Neuronal stem cell (in vitro differentiated cells): Measurements from ENCODE around the gene COQ8A.

Source experiments
- DNase-seq: peaks from one replicate; pipeline ENCODE4 v3.0.0-alpha.2; 2013; ENCODE audit warnings: low spot score
- H2AFZ ChIP-seq: one replicate; pipeline ENCODE4 v1.6.1; 2013; ENCODE audit warnings: mild to moderate bottlenecking, low read length, inconsistent platforms
- H2AK5ac ChIP-seq: 2 replicates; pipeline ENCODE4 v1.6.1; 2013; ENCODE audit warnings: low read depth, mild to moderate bottlenecking, inconsistent platforms, low read length, moderate library complexity, mixed read lengths
- H2BK120ac ChIP-seq: 2 replicates; pipeline ENCODE4 v1.6.1; 2013; ENCODE audit warnings: low read depth, mild to moderate bottlenecking, inconsistent platforms, low read length, moderate library complexity, mixed read lengths
- H2BK12ac ChIP-seq: one replicate; pipeline ENCODE4 v1.6.1; 2013; ENCODE audit warnings: low read length, inconsistent platforms
- H2BK15ac ChIP-seq: 2 replicates; pipeline ENCODE4 v1.6.1; 2013; ENCODE audit warnings: mild to moderate bottlenecking, low read length, inconsistent platforms, mixed read lengths
- H2BK5ac ChIP-seq: one replicate; pipeline ENCODE4 v1.6.1; 2013; ENCODE audit warnings: inconsistent platforms, mild to moderate bottlenecking, low read length, moderate library complexity
- H3K14ac ChIP-seq: one replicate; pipeline ENCODE4 v1.6.1; 2013; ENCODE audit warnings: low read length, inconsistent platforms
- H3K18ac ChIP-seq: 2 replicates; pipeline ENCODE4 v1.6.1; 2013; ENCODE audit warnings: low read length, inconsistent platforms
- H3K23ac ChIP-seq: 2 replicates; pipeline ENCODE4 v1.6.1; 2013; ENCODE audit warnings: low read depth, mild to moderate bottlenecking, mixed read lengths, low read length, inconsistent platforms; ENCODE audit not compliant: poor library complexity
- H3K27ac ChIP-seq: replicated peaks from 3 replicates; pipeline ENCODE4 v1.5.1; 2013; ENCODE audit warnings: low read length, inconsistent platforms
- H3K27me3 ChIP-seq, 3 experiments: 2 replicates each; pipeline ENCODE4 v1.6.1; 2013; ENCODE audit warnings: low read length in 3 of 3, mild to moderate bottlenecking in 2 of 3, inconsistent platforms in 1 of 3, low read depth in 1 of 3, mixed read lengths in 1 of 3, moderate library complexity in 1 of 3; ENCODE audit not compliant: control insufficient read depth in 3 of 3, insufficient read depth in 3 of 3
- H3K36me3 ChIP-seq, 2 donors: replicated peaks in 1 of 2; 2 replicates each; pipeline ENCODE4 v1.6.1; 2013; ENCODE audit warnings: low read length in 2 of 2; ENCODE audit not compliant: control insufficient read depth in 2 of 2, insufficient read depth in 2 of 2
- H3K4ac ChIP-seq: 2 replicates; pipeline ENCODE4 v1.6.1; 2013; ENCODE audit warnings: inconsistent platforms, mild to moderate bottlenecking, low read length, moderate library complexity
- H3K4me1 ChIP-seq, 2 donors: 1 replicate in 1 of 2; 2 replicates in 1 of 2; pipeline ENCODE4 v1.6.1; 2013; ENCODE audit warnings: low read length in 2 of 2, low read depth in 1 of 2; ENCODE audit not compliant: control insufficient read depth in 2 of 2, insufficient read depth in 1 of 2
- H3K4me2 ChIP-seq: one replicate; pipeline ENCODE4 v1.6.1; 2013; ENCODE audit warnings: mild to moderate bottlenecking, low read length, inconsistent platforms; ENCODE audit not compliant: insufficient read depth, poor library complexity, severe bottlenecking
- H3K4me3 ChIP-seq, 2 donors: 2 replicates each; pipeline ENCODE4 v1.5.1; 2013; ENCODE audit warnings: low read length in 2 of 2, mild to moderate bottlenecking in 2 of 2, inconsistent platforms in 1 of 2, moderate library complexity in 1 of 2
- H3K79me1 ChIP-seq: one replicate; pipeline ENCODE4 v1.6.1; 2013; ENCODE audit warnings: low read depth, mild to moderate bottlenecking, inconsistent platforms, low read length, moderate library complexity
- H3K9ac ChIP-seq: one replicate; pipeline ENCODE4 v1.6.1; 2013; ENCODE audit warnings: mild to moderate bottlenecking, low read depth, low read length, inconsistent platforms; ENCODE audit not compliant: poor library complexity
- H3K9me3 ChIP-seq, 2 donors: replicated peaks in 1 of 2; 2 replicates each; pipeline versions ENCODE3 to v1.6.1; 2013; ENCODE audit warnings: low read length in 2 of 2, mild to moderate bottlenecking in 2 of 2, inconsistent platforms in 1 of 2, low read depth in 1 of 2, mixed read lengths in 1 of 2, moderate library complexity in 1 of 2; ENCODE audit not compliant: control insufficient read depth in 2 of 2, insufficient read depth in 1 of 2
- H4K8ac ChIP-seq: one replicate; pipeline ENCODE4 v1.6.1; 2013; ENCODE audit warnings: low read depth, mild to moderate bottlenecking, inconsistent platforms, low read length, moderate library complexity
- H4K91ac ChIP-seq: one replicate; pipeline ENCODE4 v1.6.1; 2013; ENCODE audit warnings: low read length, low read depth, mild to moderate bottlenecking, inconsistent platforms; ENCODE audit not compliant: poor library complexity
- WGBS, 2 donors: extraction: QIAGEN DNeasy Blood & Tissue Kit; methylation state at CpG; one replicate each; pipeline ENCODE4 v1.1.7; 2013; ENCODE audit warnings: missing lambda C conversion rate in 2 of 2, mixed read lengths in 1 of 2; ENCODE audit not compliant: insufficient read length in 2 of 2, insufficient replicate concordance in 1 of 2; ENCODE audit errors: extremely low coverage in 2 of 2; 5-methylcytosine and 5-hydroxymethylcytosine counted together

The COQ8A gene

DNA sequence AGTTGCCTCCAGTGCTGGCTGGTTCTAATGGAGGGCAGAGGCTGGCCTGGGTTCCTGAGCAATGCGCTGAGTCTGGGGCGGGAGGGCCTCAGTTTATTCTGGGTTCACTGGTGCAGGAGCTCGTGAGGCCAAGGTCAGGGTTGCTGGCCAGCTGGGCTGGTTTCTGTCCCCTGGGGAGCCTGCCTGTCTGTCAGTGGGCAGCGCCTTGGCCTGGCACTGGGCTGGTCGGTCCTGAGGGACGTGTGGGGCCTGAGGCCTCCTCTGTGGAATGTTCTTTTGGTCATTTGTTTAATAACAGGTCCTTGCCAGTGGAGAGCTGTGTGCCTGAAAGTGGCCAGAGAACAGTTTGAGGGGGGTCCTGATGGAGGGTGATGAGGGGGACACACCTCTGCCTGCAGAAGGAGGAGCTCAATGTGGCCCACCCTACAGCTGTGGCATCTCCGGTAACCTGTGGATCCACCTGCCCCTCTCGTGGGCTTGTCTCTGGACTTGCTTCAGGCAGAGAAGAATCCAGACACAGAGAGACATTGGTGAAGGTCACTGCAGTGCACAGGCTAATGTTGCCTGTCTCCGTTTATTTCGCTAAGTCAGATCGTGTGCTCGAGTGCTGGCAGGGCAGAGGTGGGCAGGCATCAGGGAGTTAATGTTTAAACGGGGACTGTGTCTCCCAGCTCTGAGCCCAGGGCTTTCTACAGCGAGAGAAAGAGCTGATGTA is 34.6 kb downstream of the COQ8A start:
- Histone ChIP-seq H3K36me3 (peaks cover 2 to 3% of the 10 kb centered on the region in 2 donors), H3K27me3 (no peaks in the 10 kb centered on the region), H3K4me2 (no peak overlapping the region), H2AK5ac (peak overlapping the region; percentile 72), H2BK12ac (peak overlapping the region; percentile 8), H3K4me1 (peaks cover 21 to 26% of the 10 kb centered on the region in 2 donors), H3K23ac (no peak overlapping the region), H3K79me1 (peaks cover 5% of the 10 kb centered on the region), H2BK120ac (no peak overlapping the region), H2BK5ac (peak overlapping the region; percentile 32), H3K4ac (no peak overlapping the region), H2BK15ac (peak overlapping the region; percentile 41), H2AFZ (peak overlapping the region; percentile 69), H3K14ac (no peak overlapping the region), H3K27ac (no peak overlapping the region), H3K4me3 (no peak overlapping the region), H4K91ac (no peak overlapping the region), H3K9ac (peak overlapping the region; percentile 65), H4K8ac (no peak overlapping the region), H3K18ac (peak overlapping the region; percentile 66), H3K9me3 (peaks cover 5% of the 10 kb centered on the region in 2 donors)
- WGBS, 2 donors: no CpG with 5 or more reads among the region's 14 CpGs
- no peak for DNase-seq

DNA sequence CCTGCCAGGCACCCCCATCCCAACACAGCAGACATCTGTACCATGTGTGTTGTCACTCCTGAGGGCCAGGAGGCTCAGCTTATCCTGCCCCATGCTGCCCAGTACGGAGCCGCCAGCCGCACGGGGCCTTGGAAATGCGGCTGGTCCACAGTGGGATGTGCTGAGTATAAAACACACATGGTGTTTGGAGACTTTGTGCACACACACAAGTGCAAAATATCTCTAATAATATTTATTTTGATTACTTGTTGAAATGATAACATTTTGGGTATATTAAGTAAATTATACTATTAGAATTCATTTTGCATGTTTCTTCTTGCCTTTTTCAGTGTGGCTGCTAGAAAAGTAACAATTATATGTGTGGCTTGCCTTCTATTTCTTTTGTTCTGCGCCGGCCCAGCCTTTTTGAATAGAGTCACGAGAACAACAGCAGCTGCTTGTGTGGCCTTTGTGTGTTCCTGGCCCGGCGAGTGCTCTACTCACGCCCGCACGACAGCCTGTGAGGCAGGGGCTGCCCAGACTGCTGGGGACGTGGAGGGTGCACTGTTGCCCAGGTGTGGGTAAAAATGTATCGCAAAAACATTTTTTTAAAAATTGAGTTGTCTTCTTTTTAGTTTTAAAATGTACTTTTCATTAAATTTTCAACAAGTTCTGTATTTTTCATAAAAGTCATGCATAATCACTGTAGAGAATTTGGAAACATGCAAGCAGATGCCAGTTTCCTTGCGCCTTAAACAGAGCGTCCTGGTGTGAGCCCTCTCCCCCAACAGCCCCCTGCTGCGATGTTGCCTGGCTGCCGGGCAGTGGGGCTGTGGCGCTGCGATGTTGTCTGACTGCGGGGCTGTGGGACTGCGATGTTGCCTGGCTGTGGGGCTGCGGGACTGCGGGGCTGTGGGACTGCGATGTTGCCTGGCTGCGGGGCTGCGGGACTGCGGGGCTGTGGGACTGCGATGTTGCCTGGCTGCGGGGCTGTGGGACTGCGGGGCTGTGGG is 35.5 kb downstream of the COQ8A start:
- peaks cover 5% of the 10 kb centered on the region in 2 donors for H3K9me3 ChIP-seq
- no peak overlapping the region for H4K8ac ChIP-seq
- peaks cover 21 to 26% of the 10 kb centered on the region in 2 donors for H3K4me1 ChIP-seq
- H3K4ac ChIP-seq: no peak overlapping the region
- H2BK120ac ChIP-seq: no peak overlapping the region
- peaks cover 5% of the 10 kb centered on the region for H3K79me1 ChIP-seq
- no peak overlapping the region for H4K91ac ChIP-seq
- H2AK5ac ChIP-seq: peak overlapping the region; percentile 84
- peak overlapping the region; percentile 100 for H2BK12ac ChIP-seq
- peak overlapping the region; percentile 94 for H3K14ac ChIP-seq
- no peak overlapping the region for H3K23ac ChIP-seq
- H3K9ac ChIP-seq: no peak overlapping the region
- H2BK5ac ChIP-seq: peak overlapping the region; percentile 53
- H3K27me3 ChIP-seq: no peaks in the 10 kb centered on the region
- peak overlapping the region; percentile 41 for H2BK15ac ChIP-seq
- no peaks in the 10 kb centered on the region for H3K36me3 ChIP-seq
- peak overlapping the region; percentile 11 for H3K4me2 ChIP-seq
- H2AFZ ChIP-seq: peak overlapping the region; percentile 69
- WGBS, 2 donors: no CpG with 5 or more reads among the region's 32 CpGs
- H3K18ac ChIP-seq: peak overlapping the region; percentile 99
- peak; percentile 56 for DNase-seq
- H3K4me3 ChIP-seq: no peak overlapping the region
- H3K27ac ChIP-seq: no peak overlapping the region

DNA sequence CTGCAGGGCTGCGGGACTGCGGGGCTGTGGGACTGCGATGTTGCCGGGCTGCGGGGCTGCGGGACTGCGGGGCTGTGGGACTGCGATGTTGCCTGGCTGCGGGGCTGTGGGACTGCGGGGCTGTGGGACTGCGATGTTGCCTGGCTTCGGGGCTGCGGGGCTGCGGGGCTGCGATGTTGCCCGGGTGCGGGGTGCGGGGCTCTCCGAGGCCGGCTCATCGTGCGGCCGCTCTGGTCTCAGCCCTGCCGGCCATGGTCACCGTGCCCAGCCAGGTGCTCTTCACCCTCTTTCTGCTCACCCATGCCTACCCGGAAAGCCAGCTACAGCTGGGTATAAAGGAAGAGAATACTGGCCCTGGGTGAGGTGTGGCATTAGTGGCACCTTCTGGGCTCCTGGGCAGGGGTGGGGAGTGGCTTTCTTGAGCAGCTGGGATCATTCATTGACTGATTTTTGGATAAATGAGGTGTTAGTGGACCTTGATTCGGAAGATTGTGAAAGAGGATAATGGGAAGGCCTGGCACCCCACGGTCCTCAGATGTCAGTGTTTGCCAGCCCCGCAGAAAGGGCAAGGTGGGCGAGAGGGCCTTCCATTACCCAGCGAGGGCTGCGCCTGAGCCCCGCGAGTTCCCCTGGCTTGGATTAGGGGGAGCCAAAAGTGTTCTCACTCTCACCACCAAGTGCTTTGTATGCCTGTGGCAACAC is 36.3 kb downstream of the COQ8A start:
- H2BK5ac ChIP-seq: peak overlapping the region; percentile 53
- peak overlapping the region; percentile 42 for H3K18ac ChIP-seq
- H2BK15ac ChIP-seq: no peak overlapping the region
- peak overlapping the region; percentile 100 for H2BK12ac ChIP-seq
- H3K4me1 ChIP-seq: peaks cover 21 to 26% of the 10 kb centered on the region in 2 donors
- H3K9me3 ChIP-seq: peaks cover 5% of the 10 kb centered on the region in 2 donors
- no CpG with 5 or more reads among the region's 34 CpGs for WGBS, 2 donors
- no peak overlapping the region for H3K9ac ChIP-seq
- H2AFZ ChIP-seq: no peak overlapping the region
- no peaks in the 10 kb centered on the region for H3K36me3 ChIP-seq
- H4K8ac ChIP-seq: no peak overlapping the region
- no peak overlapping the region for H4K91ac ChIP-seq
- peak overlapping the region; percentile 21 for H3K14ac ChIP-seq
- DNase-seq: no peak
- H3K27me3 ChIP-seq: no peaks in the 10 kb centered on the region
- H3K4me3 ChIP-seq: no peak overlapping the region
- peaks cover 5% of the 10 kb centered on the region for H3K79me1 ChIP-seq
- no peak overlapping the region for H3K23ac ChIP-seq
- H3K27ac ChIP-seq: no peak overlapping the region
- H2BK120ac ChIP-seq: no peak overlapping the region
- peak overlapping the region; percentile 84 for H2AK5ac ChIP-seq
- no peak overlapping the region for H3K4me2 ChIP-seq
- no peak overlapping the region for H3K4ac ChIP-seq
